Astrocyte (in vitro differentiated cells and primary cell): ENCODE measurements around the gene PHC3. TPM values are rescaled to one million over a fixed set of nuclear protein-coding genes. Genes with fewer than 3 reads are reported as not detected.

ENCODE experiments used
- DNase-seq: peaks from one replicate; pipeline ENCODE4 v3.0.0-alpha.2; 2010; ENCODE audit warnings: low read depth
- FAIRE-seq: peaks from 2 replicates; lab custom pipeline; 2011; peaks lifted over from hg19 to GRCh38; lab: Jason Lieb, UNC
- H2AFZ ChIP-seq: 2 replicates; pipeline ENCODE4 v1.6.0; 2012; ENCODE audit warnings: low read depth, low read length, inconsistent platforms
- H3K27ac ChIP-seq: 2 replicates; pipeline ENCODE4 v1.5.1; 2011; ENCODE audit warnings: low read depth, low read length, inconsistent platforms
- H3K27me3 ChIP-seq: 2 replicates; pipeline ENCODE4 v1.6.0; 2011; ENCODE audit warnings: low read length, inconsistent platforms; ENCODE audit not compliant: insufficient read depth
- H3K36me3 ChIP-seq: 2 replicates; pipeline ENCODE4 v1.5.1; 2011; ENCODE audit warnings: low read length, inconsistent platforms; ENCODE audit not compliant: insufficient read depth
- H3K4me1 ChIP-seq: 2 replicates; pipeline ENCODE4 v1.5.1; 2011; ENCODE audit warnings: low read length, inconsistent platforms; ENCODE audit not compliant: insufficient read depth
- H3K4me2 ChIP-seq: 2 replicates; pipeline ENCODE4 v1.6.0; 2012; ENCODE audit warnings: low read length, inconsistent platforms
- H3K4me3 ChIP-seq: 2 replicates; pipeline ENCODE4 v1.5.1; 2011; ENCODE audit warnings: low read depth, mild to moderate bottlenecking, low read length, inconsistent platforms; ENCODE audit not compliant: insufficient read depth
- H3K79me2 ChIP-seq: 2 replicates; pipeline ENCODE4 v1.6.0; 2012; ENCODE audit warnings: mild to moderate bottlenecking, low read length, inconsistent platforms; ENCODE audit not compliant: insufficient read depth
- H3K9ac ChIP-seq: 2 replicates; pipeline ENCODE4 v1.6.0; 2012; ENCODE audit warnings: mild to moderate bottlenecking, low read length, inconsistent platforms
- H3K9me3 ChIP-seq: 2 replicates; pipeline ENCODE4 v1.5.1; 2012; ENCODE audit warnings: low read depth, mild to moderate bottlenecking, low read length, inconsistent platforms; ENCODE audit not compliant: insufficient read depth
- H4K20me1 ChIP-seq: 2 replicates; pipeline ENCODE4 v1.6.0; 2012; ENCODE audit warnings: low read length, inconsistent platforms; ENCODE audit not compliant: insufficient read depth
- H3K27ac Mint-ChIP-seq: one replicate; pipeline ENCODE4 v1.8.0; 2021; ENCODE audit warnings: mild to moderate bottlenecking, mixed read lengths; ENCODE audit not compliant: unreplicated experiment
- H3K27me3 Mint-ChIP-seq: one replicate; pipeline ENCODE4 v1.8.0; 2021; ENCODE audit warnings: low read depth, mixed read lengths; ENCODE audit not compliant: unreplicated experiment
- H3K36me3 Mint-ChIP-seq: one replicate; pipeline ENCODE4 v1.8.0; 2021; ENCODE audit warnings: low read depth, mixed read lengths; ENCODE audit not compliant: unreplicated experiment
- H3K4me1 Mint-ChIP-seq: one replicate; pipeline ENCODE4 v1.8.0; 2021; ENCODE audit warnings: low read depth, mixed read lengths; ENCODE audit not compliant: unreplicated experiment
- H3K4me3 Mint-ChIP-seq: one replicate; pipeline ENCODE4 v1.8.0; 2021; ENCODE audit warnings: mild to moderate bottlenecking, moderate library complexity, mixed read lengths; ENCODE audit not compliant: unreplicated experiment
- H3K9me3 Mint-ChIP-seq: one replicate; pipeline ENCODE4 v1.8.0; 2021; ENCODE audit warnings: mild to moderate bottlenecking, mixed read lengths; ENCODE audit not compliant: unreplicated experiment
- EZH2 ChIP-seq: IDR thresholded peaks from 2 replicates; pipeline ENCODE4 v1.6.1; 2012; ENCODE audit warnings: mild to moderate bottlenecking, low read length, inconsistent platforms; ENCODE audit not compliant: insufficient read depth
- total RNA-seq: library from RNA; stranded (reverse); gene quantifications from 2 replicates; pipeline ENCODE4 v1.2.1, GENCODE V29; 2021
- TF ChIP-seq, protein P1 (sequence below): IDR thresholded peaks from 2 replicates; pipeline ENCODE4 v1.5.1; 2011; ENCODE audit warnings: low read depth, mild to moderate bottlenecking, inconsistent platforms, low read length, moderate library complexity; ENCODE audit not compliant: insufficient read depth

PHC3 gene
- total RNA-seq, 1 donor from 2014 or later, result 40.8 TPM

DNA sequence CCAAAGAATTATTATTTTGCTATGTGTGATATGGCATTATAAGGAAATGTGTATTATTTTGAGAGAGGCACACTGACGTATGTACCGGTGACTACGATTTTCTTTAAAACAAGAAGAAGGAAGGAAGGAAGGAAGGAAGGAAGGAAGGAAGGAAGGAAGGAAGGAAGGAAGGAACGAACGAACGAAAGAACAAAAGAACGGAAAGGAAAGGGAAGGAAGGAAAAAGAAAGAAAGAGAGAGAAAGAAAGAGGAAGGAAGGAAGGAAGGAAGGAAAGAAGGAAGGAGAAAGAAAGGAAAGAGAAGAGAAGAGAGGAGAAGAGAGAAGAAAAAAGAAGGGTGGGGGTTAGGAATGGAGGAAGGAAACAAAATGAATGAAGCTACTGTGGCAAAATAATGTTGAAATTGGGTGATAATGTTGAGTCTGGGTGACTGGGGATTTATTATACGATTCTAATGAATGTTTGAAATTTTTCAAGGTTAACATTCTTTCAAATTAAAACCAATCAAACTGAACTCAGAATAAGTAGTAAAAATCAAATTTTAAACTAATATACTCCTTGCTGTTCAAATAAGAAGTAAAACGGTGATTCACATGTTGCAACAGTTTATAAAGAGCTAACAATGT, 70.3 kb downstream of the PHC3 start:
- no peak overlapping the region for H3K9ac ChIP-seq
- no peak for DNase-seq
- Mint-ChIP-seq H3K4me3 (no peak overlapping the region), H3K27me3 (no peaks in the 10 kb centered on the region), H3K4me1 (no peaks in the 10 kb centered on the region), H3K27ac (no peak overlapping the region), H3K9me3 (no peaks in the 10 kb centered on the region), H3K36me3 (peaks cover 5% of the 10 kb centered on the region)
- H3K27ac ChIP-seq, result no peak overlapping the region
- no peaks in the 10 kb centered on the region for H3K9me3 ChIP-seq
- no peaks in the 10 kb centered on the region for H3K79me2 ChIP-seq
- H2AFZ ChIP-seq, result no peak overlapping the region
- no peak for FAIRE-seq
- H3K27me3 ChIP-seq, result no peaks in the 10 kb centered on the region
- no peaks in the 10 kb centered on the region for H3K4me1 ChIP-seq
- peaks cover 3% of the 10 kb centered on the region for H4K20me1 ChIP-seq
- no peak overlapping the region for H3K4me2 ChIP-seq
- TF ChIP-seq, protein P1, sequence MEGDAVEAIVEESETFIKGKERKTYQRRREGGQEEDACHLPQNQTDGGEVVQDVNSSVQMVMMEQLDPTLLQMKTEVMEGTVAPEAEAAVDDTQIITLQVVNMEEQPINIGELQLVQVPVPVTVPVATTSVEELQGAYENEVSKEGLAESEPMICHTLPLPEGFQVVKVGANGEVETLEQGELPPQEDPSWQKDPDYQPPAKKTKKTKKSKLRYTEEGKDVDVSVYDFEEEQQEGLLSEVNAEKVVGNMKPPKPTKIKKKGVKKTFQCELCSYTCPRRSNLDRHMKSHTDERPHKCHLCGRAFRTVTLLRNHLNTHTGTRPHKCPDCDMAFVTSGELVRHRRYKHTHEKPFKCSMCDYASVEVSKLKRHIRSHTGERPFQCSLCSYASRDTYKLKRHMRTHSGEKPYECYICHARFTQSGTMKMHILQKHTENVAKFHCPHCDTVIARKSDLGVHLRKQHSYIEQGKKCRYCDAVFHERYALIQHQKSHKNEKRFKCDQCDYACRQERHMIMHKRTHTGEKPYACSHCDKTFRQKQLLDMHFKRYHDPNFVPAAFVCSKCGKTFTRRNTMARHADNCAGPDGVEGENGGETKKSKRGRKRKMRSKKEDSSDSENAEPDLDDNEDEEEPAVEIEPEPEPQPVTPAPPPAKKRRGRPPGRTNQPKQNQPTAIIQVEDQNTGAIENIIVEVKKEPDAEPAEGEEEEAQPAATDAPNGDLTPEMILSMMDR, result no peak
- no peak for TF ChIP-seq EZH2
- peaks cover 17% of the 10 kb centered on the region for H3K36me3 ChIP-seq
- no peak overlapping the region for H3K4me3 ChIP-seq

DNA sequence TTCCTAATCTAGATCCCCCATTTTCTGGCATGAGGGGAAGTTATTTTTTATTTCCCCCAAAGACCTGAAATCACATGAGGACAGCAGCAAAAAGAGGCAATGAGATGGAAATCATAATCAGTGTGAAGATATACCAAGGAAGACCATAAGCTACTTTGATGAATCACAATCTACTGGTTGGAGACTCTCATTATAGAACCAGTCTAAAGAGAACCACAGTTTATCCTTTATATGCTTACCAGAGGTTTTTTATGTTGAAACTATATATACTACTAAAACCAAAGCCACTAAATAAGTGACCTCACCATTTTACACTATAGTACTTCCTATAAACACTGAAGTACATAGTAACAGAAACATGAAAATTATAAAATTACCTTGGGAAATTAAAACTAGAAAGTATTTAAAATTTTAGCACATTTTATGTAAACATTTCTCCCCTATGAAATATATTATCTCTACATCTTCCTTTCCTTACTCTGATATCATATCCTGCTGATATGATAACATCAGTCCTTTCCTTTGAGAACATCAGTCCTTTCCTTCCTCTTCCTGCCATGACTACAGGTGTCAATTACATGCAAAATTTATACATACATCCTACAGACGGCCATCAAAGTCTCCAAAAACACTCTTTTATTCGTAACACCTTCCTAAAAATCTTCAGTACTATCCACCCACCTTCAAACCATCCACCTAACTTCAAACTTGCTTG, 71.8 kb downstream of the PHC3 start:
- H3K4me3 Mint-ChIP-seq, result no peak overlapping the region
- Histone ChIP-seq H3K36me3 (peaks cover 15% of the 10 kb centered on the region), H2AFZ (no peak overlapping the region), H3K79me2 (no peaks in the 10 kb centered on the region), H3K9ac (no peak overlapping the region), H3K27me3 (no peaks in the 10 kb centered on the region), H3K4me2 (no peak overlapping the region), H3K4me3 (no peak overlapping the region), H3K4me1 (no peaks in the 10 kb centered on the region), H4K20me1 (peaks cover 3% of the 10 kb centered on the region), H3K9me3 (no peaks in the 10 kb centered on the region), H3K27ac (no peak overlapping the region)
- H3K36me3 Mint-ChIP-seq, result peaks cover 5% of the 10 kb centered on the region
- H3K27ac Mint-ChIP-seq, result no peak overlapping the region
- no peaks in the 10 kb centered on the region for H3K9me3 Mint-ChIP-seq
- FAIRE-seq (no peak), DNase-seq (no peak)
- no peaks in the 10 kb centered on the region for H3K4me1 Mint-ChIP-seq
- TF ChIP-seq, protein P1, result no peak
- no peak for TF ChIP-seq EZH2
- H3K27me3 Mint-ChIP-seq, result no peaks in the 10 kb centered on the region

DNA sequence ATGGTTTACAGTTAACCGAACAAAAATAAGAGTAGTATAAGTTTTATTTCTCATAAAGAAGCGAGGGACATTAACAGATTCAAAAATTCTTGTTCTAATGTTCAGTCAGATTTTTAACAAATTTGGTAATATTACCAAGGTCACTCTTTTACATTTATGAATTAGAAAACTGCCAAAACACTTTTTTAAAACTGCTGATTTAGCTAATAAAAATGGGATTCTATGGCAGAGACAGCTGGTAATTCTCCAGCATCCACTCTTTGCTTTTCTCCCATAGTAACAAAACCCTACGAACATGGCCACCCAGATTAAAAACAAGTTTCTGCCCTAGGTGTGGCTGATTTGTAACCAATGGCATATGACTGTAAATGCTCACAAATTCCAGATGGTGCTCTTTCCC, 72.6 kb downstream of the PHC3 start:
- H3K4me1 ChIP-seq, result no peaks in the 10 kb centered on the region
- H3K27ac ChIP-seq, result no peak overlapping the region
- no peaks in the 10 kb centered on the region for H3K79me2 ChIP-seq
- Mint-ChIP-seq H3K4me3 (no peak overlapping the region), H3K27me3 (no peaks in the 10 kb centered on the region), H3K4me1 (no peaks in the 10 kb centered on the region), H3K27ac (no peak overlapping the region), H3K36me3 (peaks cover 7% of the 10 kb centered on the region), H3K9me3 (no peaks in the 10 kb centered on the region)
- no peaks in the 10 kb centered on the region for H3K9me3 ChIP-seq
- FAIRE-seq, result no peak
- TF ChIP-seq, protein P1, result no peak
- TF ChIP-seq EZH2, result no peak
- no peaks in the 10 kb centered on the region for H3K27me3 ChIP-seq
- no peak overlapping the region for H2AFZ ChIP-seq
- peaks cover 15% of the 10 kb centered on the region for H3K36me3 ChIP-seq
- H3K4me2 ChIP-seq, result no peak overlapping the region
- H3K9ac ChIP-seq, result no peak overlapping the region
- no peak for DNase-seq
- H4K20me1 ChIP-seq, result peaks cover 3% of the 10 kb centered on the region
- no peak overlapping the region for H3K4me3 ChIP-seq
